ENCODE measurements around the gene NR3C1.

- TF ChIP-seq, protein P1, sequence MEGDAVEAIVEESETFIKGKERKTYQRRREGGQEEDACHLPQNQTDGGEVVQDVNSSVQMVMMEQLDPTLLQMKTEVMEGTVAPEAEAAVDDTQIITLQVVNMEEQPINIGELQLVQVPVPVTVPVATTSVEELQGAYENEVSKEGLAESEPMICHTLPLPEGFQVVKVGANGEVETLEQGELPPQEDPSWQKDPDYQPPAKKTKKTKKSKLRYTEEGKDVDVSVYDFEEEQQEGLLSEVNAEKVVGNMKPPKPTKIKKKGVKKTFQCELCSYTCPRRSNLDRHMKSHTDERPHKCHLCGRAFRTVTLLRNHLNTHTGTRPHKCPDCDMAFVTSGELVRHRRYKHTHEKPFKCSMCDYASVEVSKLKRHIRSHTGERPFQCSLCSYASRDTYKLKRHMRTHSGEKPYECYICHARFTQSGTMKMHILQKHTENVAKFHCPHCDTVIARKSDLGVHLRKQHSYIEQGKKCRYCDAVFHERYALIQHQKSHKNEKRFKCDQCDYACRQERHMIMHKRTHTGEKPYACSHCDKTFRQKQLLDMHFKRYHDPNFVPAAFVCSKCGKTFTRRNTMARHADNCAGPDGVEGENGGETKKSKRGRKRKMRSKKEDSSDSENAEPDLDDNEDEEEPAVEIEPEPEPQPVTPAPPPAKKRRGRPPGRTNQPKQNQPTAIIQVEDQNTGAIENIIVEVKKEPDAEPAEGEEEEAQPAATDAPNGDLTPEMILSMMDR (conservative IDR thresholded peaks at IDR 0.05; ENCODE audit: low read depth, low read length) = no peak
- no peak for TF ChIP-seq EZH2 (IDR thresholded peaks at IDR 0.05; ENCODE audit: borderline replicate concordance, low read depth, low read length, poor library complexity, severe bottlenecking)
These were observed 153.6 kb downstream of the NR3C1 start for GRCh38 chr5:143249851-143250250.

Measured in A673 (cell line).